ENCODE measurements around the gene VEGFB.

The VEGFB gene

GRCh38 chr11:64284048-64284961, 49.9 kb downstream of the VEGFB start, which contains the start of gene BAD:
TSS of gene BAD (minus strand) at chr11:64284665. CDS start at chr11:64284368, 297 bp downstream.
- Histone ChIP-seq H2AFZ (ENCODE audit: low read depth, low read length) (peak within 1 kb of the TSS; percentile 67), H3K4me1 (ENCODE audit: insufficient read depth, low read length) (peaks cover 16% of the 10 kb centered on the region), H3K9me3 (ENCODE audit: low read length) (no peaks in the 10 kb centered on the region), H3K36me3 (ENCODE audit: insufficient read depth, low read length) (peaks cover 7% of the 10 kb centered on the region), H3K4me3 (ENCODE audit: low read length) (peak within 1 kb of the TSS; percentile 97), H3K27me3 (ENCODE audit: insufficient read depth, low read length) (peaks cover 2% of the 10 kb centered on the region)

- Histone ChIP-seq H2AFZ (ENCODE audit: low read depth, low read length) (peak within 1 kb of the TSS; percentile 67), H3K9me3 (ENCODE audit: low read length) (no peaks in the 10 kb centered on the region), H3K4me1 (ENCODE audit: insufficient read depth, low read length) (peaks cover 16% of the 10 kb centered on the region), H3K4me3 (ENCODE audit: low read length) (peak within 1 kb of the TSS; percentile 97), H3K27me3 (ENCODE audit: insufficient read depth, low read length) (peaks cover 9% of the 10 kb centered on the region), H3K36me3 (ENCODE audit: insufficient read depth, low read length) (peaks cover 7% of the 10 kb centered on the region)
Measured at GRCh38 chr11:64284962-64285884, 50.8 kb downstream of the VEGFB start, which contains the start of gene GPR137. TSS of gene GPR137 (plus strand) at chr11:64285848. CDS start at chr11:64286525, 677 bp downstream.

- Histone ChIP-seq H3K4me3 (ENCODE audit: low read length) (peak overlapping the region; percentile 97), H3K9me3 (ENCODE audit: low read length) (no peaks in the 10 kb centered on the region), H2AFZ (ENCODE audit: low read depth, low read length) (no peak overlapping the region), H3K36me3 (ENCODE audit: insufficient read depth, low read length) (peaks cover 7% of the 10 kb centered on the region), H3K27me3 (ENCODE audit: insufficient read depth, low read length) (peaks cover 18% of the 10 kb centered on the region), H3K4me1 (ENCODE audit: insufficient read depth, low read length) (peaks cover 16% of the 10 kb centered on the region)
Measured at GRCh38 chr11:64285885-64286800, 51.8 kb downstream of the VEGFB start.

- peaks cover 7% of the 10 kb centered on the region for H3K36me3 ChIP-seq (ENCODE audit: insufficient read depth, low read length)
- no peak overlapping the region for H3K4me3 ChIP-seq (ENCODE audit: low read length)
- peaks cover 18% of the 10 kb centered on the region for H3K4me1 ChIP-seq (ENCODE audit: insufficient read depth, low read length)
Measured at GRCh38 chr11:64286801-64287159, 52.4 kb downstream of the VEGFB start.

GRCh38 chr11:64287676-64288352, 53.4 kb downstream of the VEGFB start:
- H3K9me3 ChIP-seq (ENCODE audit: low read length) = no peaks in the 10 kb centered on the region
- H3K36me3 ChIP-seq (ENCODE audit: insufficient read depth, low read length) = no peaks in the 10 kb centered on the region

More at GRCh38 chr11:64286801-64287159, 52.4 kb downstream of the VEGFB start:
- Histone ChIP-seq H3K9me3 (ENCODE audit: low read length) (no peaks in the 10 kb centered on the region), H2AFZ (ENCODE audit: low read depth, low read length) (no peak overlapping the region), H3K27me3 (ENCODE audit: insufficient read depth, low read length) (peaks cover 24% of the 10 kb centered on the region)

GRCh38 chr11:64288353-64288750, 54.0 kb downstream of the VEGFB start:
- H3K27me3 ChIP-seq (ENCODE audit: insufficient read depth, low read length) = peaks cover 40% of the 10 kb centered on the region
- no peak overlapping the region for H3K4me3 ChIP-seq (ENCODE audit: low read length)
- H2AFZ ChIP-seq (ENCODE audit: low read depth, low read length) = no peak overlapping the region
- H3K36me3 ChIP-seq (ENCODE audit: insufficient read depth, low read length) = no peaks in the 10 kb centered on the region
- H3K4me1 ChIP-seq (ENCODE audit: insufficient read depth, low read length) = peaks cover 25% of the 10 kb centered on the region
- H3K9me3 ChIP-seq (ENCODE audit: low read length) = no peaks in the 10 kb centered on the region

More at GRCh38 chr11:64287676-64288352, 53.4 kb downstream of the VEGFB start:
- no peak overlapping the region for H2AFZ ChIP-seq (ENCODE audit: low read depth, low read length)
- no peak overlapping the region for H3K4me3 ChIP-seq (ENCODE audit: low read length)
- H3K4me1 ChIP-seq (ENCODE audit: insufficient read depth, low read length) = peaks cover 26% of the 10 kb centered on the region
- peaks cover 35% of the 10 kb centered on the region for H3K27me3 ChIP-seq (ENCODE audit: insufficient read depth, low read length)

Measured in neuron (in vitro differentiated cells).